ENCODE results near the gene MT1A.
"Not testable (repeated sequence)": the region's sequence is repeated elsewhere in the genome, so short reads cannot be mapped to it uniquely, and the experiment has no call there.

Gene MT1A

GRCh38 chr16:56658327-56658875 lies 19.9 kb downstream of the MT1A start:
- DNase-seq: no peak

- DNase-seq: peak; percentile 63
Measured at GRCh38 chr16:56662357-56663354, 24.2 kb downstream of the MT1A start.

- DNase-seq: no peak
Measured at GRCh38 chr16:56664506-56664905, 26.0 kb downstream of the MT1A start.

GRCh38 chr16:56665286-56666261 lies 27.1 kb downstream of the MT1A start:
- DNase-seq: not testable (repeated sequence)

- peak; percentile 87 for DNase-seq
Measured at GRCh38 chr16:56667581-56668571, 29.4 kb downstream of the MT1A start, which contains the start of gene MT1G. TSS of gene MT1G (minus strand) at chr16:56668065. CDS start at chr16:56667993, 72 bp downstream.

GRCh38 chr16:56669005-56669839 lies 30.8 kb downstream of the MT1A start, which contains the start of gene MT1H:
TSS of gene MT1H (plus strand) at chr16:56669814. CDS start at chr16:56669885, 71 bp downstream.
- peak; percentile 32 for DNase-seq

- DNase-seq: no peak
Measured at GRCh38 chr16:56669840-56670619, 31.6 kb downstream of the MT1A start.

- no peak for DNase-seq
Measured at GRCh38 chr16:56670620-56670934, 32.1 kb downstream of the MT1A start.

GRCh38 chr16:56671691-56672090 lies 33.2 kb downstream of the MT1A start:
- not testable (repeated sequence) for DNase-seq

GRCh38 chr16:56672171-56672570 lies 33.7 kb downstream of the MT1A start:
- not testable (repeated sequence) for DNase-seq

- DNase-seq: peak; percentile 15
Measured at GRCh38 chr16:56672761-56673536, 34.5 kb downstream of the MT1A start.

- peak; percentile 24 for DNase-seq
Measured at GRCh38 chr16:56673921-56674320, 35.5 kb downstream of the MT1A start.

- DNase-seq: not testable (repeated sequence)
Measured at GRCh38 chr16:56674570-56674969, 36.1 kb downstream of the MT1A start.

GRCh38 chr16:56675685-56676210 lies 37.3 kb downstream of the MT1A start:
- peak; percentile 78 for DNase-seq

GRCh38 chr16:56677474-56677873 lies 39.0 kb downstream of the MT1A start:
- DNase-seq: no peak

GRCh38 chr16:56679078-56679730 lies 40.7 kb downstream of the MT1A start:
- DNase-seq: no peak

GRCh38 chr16:56679818-56680217 lies 41.4 kb downstream of the MT1A start:
- DNase-seq: peak; percentile 29
